ENCODE measurements around the gene PICALM. TPM values are rescaled to one million over a fixed set of nuclear protein-coding genes. Genes with fewer than 3 reads are reported as not detected.

Gene PICALM
- total RNA-seq, 4 donors from 2014 or later, result 237 to 286 (median 263) TPM

- Histone ChIP-seq H3K4me1 (peaks cover 14 to 66% (median 15%) of the 10 kb centered on the region in 3 donors), H3K36me3 (no peaks in the 10 kb centered on the region), H3K27me3 (no peaks in the 10 kb centered on the region), H3K4me3 (peak overlapping the region; percentile 65 to 85), H3K9me3 (no peaks in the 10 kb centered on the region), H3K27ac (peak overlapping the region in 3 of 4 donors; percentile 96 to 99 (median 99))
- 0 to 2% methylated on average over 3 of the region's 3 CpGs for WGBS, 2 donors (ENCODE audit: low coverage in 1 of 2)
- TF ChIP-seq EP300 (IDR thresholded peaks at IDR 0.05), result no peak
- no peak for TF ChIP-seq POLR2A (IDR thresholded peaks at IDR 0.05)
- no peak for TF ChIP-seq POLR2AphosphoS5 (IDR thresholded peaks at IDR 0.05)
- TF ChIP-seq CTCF (IDR thresholded peaks at IDR 0.05), result no peak
- no peak for ATAC-seq
Observed at GRCh38 chr11:86066033-86066432, 2.9 kb downstream of the PICALM start.

- TF ChIP-seq POLR2A (IDR thresholded peaks at IDR 0.05) (no peak), EP300 (IDR thresholded peaks at IDR 0.05) (no peak), CTCF (IDR thresholded peaks at IDR 0.05) (no peak), POLR2AphosphoS5 (IDR thresholded peaks at IDR 0.05) (no peak)
Observed at GRCh38 chr11:86064220-86064803, 4.6 kb downstream of the PICALM start.

GRCh38 chr11:86063536-86063935 is 5.3 kb downstream of the PICALM start:
- Histone ChIP-seq H3K27me3 (no peaks in the 10 kb centered on the region), H3K36me3 (no peaks in the 10 kb centered on the region), H3K27ac (peak overlapping the region in 3 of 4 donors; percentile 48 to 99 (median 96)), H3K9me3 (no peaks in the 10 kb centered on the region), H3K4me1 (peaks cover 14 to 76% (median 24%) of the 10 kb centered on the region in 3 donors), H3K4me3 (peak overlapping the region in 1 of 2 donors; percentile 2)
- 47 to 73% methylated on average over 1 of the region's 1 CpG for WGBS, 2 donors (ENCODE audit: low coverage in 1 of 2)
- no peak for TF ChIP-seq CTCF (IDR thresholded peaks at IDR 0.05)
- TF ChIP-seq POLR2A (IDR thresholded peaks at IDR 0.05), result no peak
- ATAC-seq, result no peak

More at GRCh38 chr11:86064220-86064803, 4.6 kb downstream of the PICALM start:
- Histone ChIP-seq H3K27ac (peak overlapping the region; percentile 4 to 99 (median 98)), H3K9me3 (no peaks in the 10 kb centered on the region), H3K4me1 (peaks cover 12 to 69% (median 17%) of the 10 kb centered on the region in 3 donors), H3K36me3 (no peaks in the 10 kb centered on the region), H3K4me3 (peak overlapping the region in 1 of 2 donors; percentile 85), H3K27me3 (no peaks in the 10 kb centered on the region)
- 59 to 65% methylated on average over 3 to 4 of the region's 5 CpGs for WGBS, 2 donors (ENCODE audit: low coverage in 1 of 2)
- ATAC-seq, result no peak

GRCh38 chr11:86062719-86063118 is 6.2 kb downstream of the PICALM start:
- WGBS, 2 donors (ENCODE audit: low coverage in 1 of 2), result 30 to 31% methylated on average over 3 of the region's 3 CpGs
- ATAC-seq, result peak; percentile 35
- peak overlapping the region in 1 of 2 donors; percentile 2 for H3K4me3 ChIP-seq

GRCh38 chr11:86061483-86062205 is 7.2 kb downstream of the PICALM start:
- TF ChIP-seq POLR2AphosphoS5 (IDR thresholded peaks at IDR 0.05) (no peak), EP300 (IDR thresholded peaks at IDR 0.05) (no peak), CTCF (IDR thresholded peaks at IDR 0.05) (no peak), POLR2A (IDR thresholded peaks at IDR 0.05) (no peak)
- peak overlapping the region in 2 of 4 donors; percentile 96 to 99 for H3K27ac ChIP-seq
- WGBS, 2 donors (ENCODE audit: low coverage in 1 of 2), result 69 to 81% methylated on average over 9 to 10 of the region's 11 CpGs
- H3K4me3 ChIP-seq, result no peak overlapping the region
- no peaks in the 10 kb centered on the region for H3K27me3 ChIP-seq
- peaks cover 14 to 82% (median 25%) of the 10 kb centered on the region in 3 donors for H3K4me1 ChIP-seq
- ATAC-seq, result no peak
- no peaks in the 10 kb centered on the region for H3K36me3 ChIP-seq
- no peaks in the 10 kb centered on the region for H3K9me3 ChIP-seq

More at GRCh38 chr11:86062719-86063118, 6.2 kb downstream of the PICALM start:
- Histone ChIP-seq H3K4me1 (peaks cover 14 to 80% (median 25%) of the 10 kb centered on the region in 3 donors), H3K36me3 (no peaks in the 10 kb centered on the region), H3K27me3 (no peaks in the 10 kb centered on the region), H3K27ac (peak overlapping the region in 3 of 4 donors; percentile 40 to 99 (median 96)), H3K9me3 (no peaks in the 10 kb centered on the region)
- peak; percentile 50 for TF ChIP-seq POLR2AphosphoS5 (IDR thresholded peaks at IDR 0.05)
- no peak for TF ChIP-seq EP300 (IDR thresholded peaks at IDR 0.05)

Data from gastroesophageal sphincter (tissue), 4 donors.